8988T (cell line): ENCODE measurements around the gene GRIN2D.

ENCODE experiments used
- DNase-seq: peaks from one replicate; pipeline ENCODE4 v3.0.0; 2011

Gene GRIN2D

GRCh38 chr19:48443256-48443655 is 49.8 kb downstream of the GRIN2D start:
- DNase-seq: no peak
